Lower leg skin (tissue), 3 donors: ENCODE measurements around the gene CRISPLD2.

Experiments used
- CTCF ChIP-seq, 3 donors: fragments of 450-650 bp; IDR thresholded peaks; one replicate each; pipeline ENCODE4 v1.5.1; 2016; ENCODE audit warnings: antibody characterized with exemption in 3 of 3, mild to moderate bottlenecking in 3 of 3, moderate library complexity in 2 of 3
- POLR2A ChIP-seq, 2 donors: fragments of 450-650 bp; IDR thresholded peaks; one replicate each; pipeline ENCODE4 v1.6.1; 2016 to 2017; ENCODE audit warnings: antibody characterized with exemption in 2 of 2, mild to moderate bottlenecking in 1 of 2, moderate library complexity in 1 of 2

GRCh38 chr16:84933774-84934631 is 114.2 kb downstream of the CRISPLD2 start:
- TF ChIP-seq POLR2A (IDR thresholded peaks at IDR 0.05) (no peak), CTCF (IDR thresholded peaks at IDR 0.05) (no peak)
